Pericardium fibroblast (primary cell): ENCODE results near the gene HKDC1. TPM values are rescaled to one million over a fixed set of nuclear protein-coding genes. Genes with fewer than 3 reads are reported as not detected.

ENCODE experiments used
- total RNA-seq: library from RNA; depleted of rRNA; stranded (reverse); fragments of >200 nt; gene quantifications from 2 replicates; pipeline ENCODE4 v1.2.3, GENCODE V29; 2015

Gene HKDC1, protein sequence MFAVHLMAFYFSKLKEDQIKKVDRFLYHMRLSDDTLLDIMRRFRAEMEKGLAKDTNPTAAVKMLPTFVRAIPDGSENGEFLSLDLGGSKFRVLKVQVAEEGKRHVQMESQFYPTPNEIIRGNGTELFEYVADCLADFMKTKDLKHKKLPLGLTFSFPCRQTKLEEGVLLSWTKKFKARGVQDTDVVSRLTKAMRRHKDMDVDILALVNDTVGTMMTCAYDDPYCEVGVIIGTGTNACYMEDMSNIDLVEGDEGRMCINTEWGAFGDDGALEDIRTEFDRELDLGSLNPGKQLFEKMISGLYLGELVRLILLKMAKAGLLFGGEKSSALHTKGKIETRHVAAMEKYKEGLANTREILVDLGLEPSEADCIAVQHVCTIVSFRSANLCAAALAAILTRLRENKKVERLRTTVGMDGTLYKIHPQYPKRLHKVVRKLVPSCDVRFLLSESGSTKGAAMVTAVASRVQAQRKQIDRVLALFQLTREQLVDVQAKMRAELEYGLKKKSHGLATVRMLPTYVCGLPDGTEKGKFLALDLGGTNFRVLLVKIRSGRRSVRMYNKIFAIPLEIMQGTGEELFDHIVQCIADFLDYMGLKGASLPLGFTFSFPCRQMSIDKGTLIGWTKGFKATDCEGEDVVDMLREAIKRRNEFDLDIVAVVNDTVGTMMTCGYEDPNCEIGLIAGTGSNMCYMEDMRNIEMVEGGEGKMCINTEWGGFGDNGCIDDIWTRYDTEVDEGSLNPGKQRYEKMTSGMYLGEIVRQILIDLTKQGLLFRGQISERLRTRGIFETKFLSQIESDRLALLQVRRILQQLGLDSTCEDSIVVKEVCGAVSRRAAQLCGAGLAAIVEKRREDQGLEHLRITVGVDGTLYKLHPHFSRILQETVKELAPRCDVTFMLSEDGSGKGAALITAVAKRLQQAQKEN
- total RNA-seq = 0.23 TPM in 1 of 2 replicates, not detected in the other

DNA sequence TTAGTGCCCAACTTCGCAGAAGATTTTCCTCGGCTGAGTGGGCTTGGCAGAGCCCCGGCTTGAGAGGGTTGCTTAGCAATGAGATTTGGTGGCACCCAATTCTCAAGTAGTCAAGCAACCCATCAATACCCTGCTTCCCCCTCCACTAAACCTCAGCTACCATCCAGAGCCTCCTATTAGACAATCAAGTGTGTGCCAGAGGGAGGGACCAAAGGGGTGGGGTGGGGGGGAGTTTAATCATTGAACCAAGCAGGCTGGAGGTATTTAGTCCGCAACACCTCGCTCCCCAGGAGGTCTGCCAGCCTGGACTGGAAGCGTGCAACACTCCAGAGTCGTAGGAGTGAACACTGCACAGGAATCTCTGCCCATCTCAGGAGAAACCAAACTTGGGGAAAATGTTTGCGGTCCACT lies at the start of gene HKDC1:
TSS of gene HKDC1 (plus strand) at position 292 of the 411 bp plus-strand sequence. CDS start at position 396, 104 bp downstream.

DNA sequence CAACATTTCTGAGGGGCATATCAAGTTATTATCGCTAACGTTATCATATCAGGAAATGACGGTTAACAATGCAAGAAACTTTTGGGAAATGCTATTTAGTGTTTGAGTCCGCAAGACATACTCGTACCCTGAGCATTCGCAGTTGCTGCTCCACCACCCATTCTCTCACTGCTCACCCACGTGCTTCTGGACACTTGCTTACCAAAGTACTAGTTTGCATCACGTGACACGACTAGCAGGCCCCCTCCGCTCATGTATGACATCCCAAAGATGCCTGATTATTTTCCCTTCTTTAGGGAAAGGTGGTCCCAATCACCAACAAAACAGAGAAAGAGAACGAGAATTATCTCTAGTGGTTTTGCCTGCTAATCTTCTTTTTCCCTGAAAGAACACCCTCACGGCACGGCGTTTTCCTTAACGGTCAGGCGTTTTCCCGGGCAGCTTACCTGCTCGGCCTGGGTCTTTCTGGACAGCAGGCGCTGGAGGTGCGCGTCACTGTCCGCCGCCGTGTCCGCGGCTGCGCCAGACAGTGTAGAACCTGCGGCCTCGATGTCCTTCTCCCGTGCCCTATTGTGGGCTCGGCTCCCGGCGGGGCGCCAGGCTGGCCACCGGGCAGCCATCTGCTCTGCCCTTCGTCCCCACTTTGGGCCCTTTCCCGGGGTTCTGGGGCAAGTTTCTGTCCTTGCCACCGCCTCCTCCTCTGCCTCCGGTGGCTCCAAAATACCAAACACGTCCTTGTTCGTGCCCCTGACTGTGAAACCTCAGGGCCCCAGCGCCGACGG lies 40.2 kb upstream of the HKDC1 start, which contains the start of gene SUPV3L1:
TSS of gene SUPV3L1 (plus strand) at position 492 of the 782 bp plus-strand sequence. CDS start at position 550, 58 bp downstream.

DNA sequence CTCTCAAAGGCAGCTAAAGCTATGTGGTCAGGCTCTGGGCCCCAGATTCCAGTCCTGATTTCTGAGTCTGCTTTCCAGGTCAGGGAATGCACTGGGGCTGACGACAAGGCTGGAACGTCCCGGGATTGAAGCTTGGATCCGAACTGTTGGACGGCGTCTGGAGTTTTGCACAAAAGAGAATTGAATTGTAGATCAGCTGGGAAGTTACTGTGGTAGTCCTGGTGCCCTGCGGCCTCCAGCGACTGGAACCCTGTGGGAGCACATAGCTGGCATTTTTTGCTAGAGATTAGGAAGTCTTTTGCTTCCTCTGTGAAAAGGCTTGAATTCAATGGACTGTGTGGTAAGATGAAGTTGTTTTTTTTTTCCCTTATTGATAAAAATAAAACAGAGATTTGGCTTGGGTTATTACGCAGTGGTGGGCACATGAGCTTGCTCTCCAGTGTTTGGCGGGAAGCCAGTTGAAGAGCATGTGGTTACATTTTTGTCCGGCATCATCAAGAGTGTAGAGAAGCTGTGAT lies 58.4 kb downstream of the HKDC1 start, which contains the start of gene HK1:
TSS of gene HK1 (plus strand) at position 51 of the 518 bp plus-strand sequence.

Other genes starting within 250 kb of the HKDC1 start
- 19.7 and 31.7 TPM in 2 replicates for gene KIFBP, start 231.5 kb upstream of the HKDC1 start, total RNA-seq
- gene SRGN, start 132.2 kb upstream of the HKDC1 start, total RNA-seq = 55.3 and 243 TPM in 2 replicates
- 19.9 and 26.8 TPM in 2 replicates for gene VPS26A, start 96.2 kb upstream of the HKDC1 start, total RNA-seq
- gene SUPV3L1, start 40.1 kb upstream of the HKDC1 start, total RNA-seq = 15.4 and 22.9 TPM in 2 replicates
- 56.5 and 104 TPM in 2 replicates for gene HK1, start 58.2 kb downstream of the HKDC1 start, total RNA-seq
- not detected in 2 replicates for gene TACR2, start 196.6 kb downstream of the HKDC1 start, total RNA-seq
- gene TSPAN15, start 231.1 kb downstream of the HKDC1 start, total RNA-seq = 0.82 and 4.0 TPM in 2 replicates